Adipose tissue (tissue), 3 donors: Measurements from ENCODE around the gene NOX5. TPM values are rescaled to one million over a fixed set of nuclear protein-coding genes. Genes with fewer than 3 reads are reported as not detected.

Experiments
- H3K27ac ChIP-seq: one replicate; pipeline ENCODE4 v1.5.1; 2013; ENCODE audit warnings: low read depth, low read length
- WGBS, 3 donors: extraction: QIAGEN DNeasy Blood & Tissue Kit; methylation state at CpG; one replicate each; pipeline ENCODE4 v1.1.7; 2013; 5-methylcytosine and 5-hydroxymethylcytosine counted together
- polyA plus RNA-seq, 3 donors: library from polyadenylated mRNA; stranded (reverse); fragments of 200-250 nt; gene quantifications; one replicate each; pipeline ENCODE4 v1.2.3, GENCODE V29; 2013
- donor health status: healthy with polysubstance abuse.
- donor health status: Bipolar disorder and iron deficiency.
- donor health status: healthy.

NOX5 gene
- polyA plus RNA-seq, 3 donors = 0.02 to 0.13 (median 0.11) TPM

GRCh38 chr15:69012761-69013364 is 1.6 kb upstream of the NOX5 start:
- 88 to 89% (median 88%) methylated on average over 5 of the region's 5 CpGs for WGBS, 3 donors
- H3K27ac ChIP-seq = no peak overlapping the region

- WGBS, 3 donors = 85 to 91% (median 89%) methylated on average over 4 of the region's 4 CpGs
These were observed 629 bp upstream of the NOX5 start for GRCh38 chr15:69013726-69014406.

GRCh38 chr15:69015591-69015990 is 1.1 kb downstream of the NOX5 start:
- no peak overlapping the region for H3K27ac ChIP-seq
- 68 to 79% (median 74%) methylated on average over 7 of the region's 7 CpGs for WGBS, 3 donors

More at GRCh38 chr15:69013726-69014406, 629 bp upstream of the NOX5 start:
- H3K27ac ChIP-seq = no peak overlapping the region

- H3K27ac ChIP-seq = no peak overlapping the region
- WGBS, 3 donors = 83 to 90% (median 86%) methylated on average over 5 of the region's 5 CpGs
These were observed 1.6 kb downstream of the NOX5 start for GRCh38 chr15:69016021-69016595.

GRCh38 chr15:69017978-69018377 is 3.5 kb downstream of the NOX5 start:
- no peak overlapping the region for H3K27ac ChIP-seq
- WGBS, 3 donors = 77 to 85% (median 83%) methylated on average over 7 of the region's 7 CpGs

GRCh38 chr15:69018951-69019350 is 4.5 kb downstream of the NOX5 start:
- 83 to 86% (median 85%) methylated on average over 6 of the region's 6 CpGs for WGBS, 3 donors
- no peak overlapping the region for H3K27ac ChIP-seq

GRCh38 chr15:69021895-69022294 is 7.4 kb downstream of the NOX5 start:
- H3K27ac ChIP-seq = no peak overlapping the region
- 70 to 77% (median 71%) methylated on average over 2 of the region's 2 CpGs for WGBS, 3 donors

GRCh38 chr15:69025320-69025719 is 10.8 kb downstream of the NOX5 start:
- 80 to 87% (median 85%) methylated on average over 5 of the region's 5 CpGs for WGBS, 3 donors
- no peak overlapping the region for H3K27ac ChIP-seq

GRCh38 chr15:69026355-69026754 is 11.9 kb downstream of the NOX5 start:
- 84 to 92% (median 87%) methylated on average over 5 of the region's 5 CpGs for WGBS, 3 donors
- H3K27ac ChIP-seq = no peak overlapping the region

- WGBS, 3 donors = 94 to 95% (median 94%) methylated on average over 9 of the region's 9 CpGs
- no peak overlapping the region for H3K27ac ChIP-seq
These were observed 13.6 kb downstream of the NOX5 start for GRCh38 chr15:69027976-69028518.

GRCh38 chr15:69031013-69032001 is 16.8 kb downstream of the NOX5 start:
- WGBS, 3 donors = 13 to 15% (median 14%) methylated on average over 42 of the region's 42 CpGs
- H3K27ac ChIP-seq = no peak overlapping the region

- H3K27ac ChIP-seq = no peak overlapping the region
- 36 to 46% (median 46%) methylated on average over 5 of the region's 5 CpGs for WGBS, 3 donors
These were observed 17.5 kb downstream of the NOX5 start for GRCh38 chr15:69032031-69032430.

- 78 to 86% (median 82%) methylated on average over 37 to 43 of the region's 43 CpGs for WGBS, 3 donors
- no peak overlapping the region for H3K27ac ChIP-seq
These were observed 18.3 kb downstream of the NOX5 start for GRCh38 chr15:69032703-69033373.

GRCh38 chr15:69034352-69034751 is 19.9 kb downstream of the NOX5 start:
- H3K27ac ChIP-seq = no peak overlapping the region
- 55 to 58% (median 57%) methylated on average over 4 of the region's 4 CpGs for WGBS, 3 donors

GRCh38 chr15:69035205-69035917 is 20.9 kb downstream of the NOX5 start:
- 51 to 63% (median 62%) methylated on average over 16 of the region's 16 CpGs for WGBS, 3 donors
- H3K27ac ChIP-seq = no peak overlapping the region

- WGBS, 3 donors = 57 to 92% (median 91%) methylated on average over 1 of the region's 1 CpG
These were observed 21.4 kb downstream of the NOX5 start for GRCh38 chr15:69035918-69036258.

GRCh38 chr15:69036826-69037225 is 22.3 kb downstream of the NOX5 start:
- 82 to 88% (median 87%) methylated on average over 5 of the region's 5 CpGs for WGBS, 3 donors
- no peak overlapping the region for H3K27ac ChIP-seq

More at GRCh38 chr15:69035918-69036258, 21.4 kb downstream of the NOX5 start:
- no peak overlapping the region for H3K27ac ChIP-seq
